AG08396 (cell line): ENCODE measurements around the gene CXorf66.
"Not testable (repeated sequence)": the region's sequence is repeated elsewhere in the genome, so short reads cannot be mapped to it uniquely, and the experiment has no call there.

ENCODE experiments used
- DNase-seq: peaks from one replicate; pipeline ENCODE4 v3.0.0; 2012; ENCODE audit warnings: low spot score, mixed read lengths

The CXorf66 gene

DNA sequence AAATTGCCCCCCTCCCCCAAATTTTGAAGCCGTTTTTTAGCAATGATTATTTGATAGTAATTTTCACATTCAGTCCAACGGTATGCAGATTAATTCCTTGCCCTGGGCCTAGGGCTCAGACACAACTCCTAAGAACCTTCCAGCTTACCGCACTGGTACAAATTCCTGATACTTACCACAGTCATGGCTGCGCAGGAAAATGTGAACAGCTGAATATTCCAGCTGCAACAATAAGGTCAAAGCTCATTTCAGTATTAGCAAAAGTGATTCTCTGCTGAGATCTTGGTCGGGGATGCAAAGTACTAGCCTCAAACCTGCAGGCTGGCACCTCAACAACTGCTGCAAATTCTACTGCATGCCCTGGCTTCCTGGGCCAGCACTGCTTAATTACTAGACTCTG is 35.4 kb downstream of the CXorf66 start:
- DNase-seq: no peak

DNA sequence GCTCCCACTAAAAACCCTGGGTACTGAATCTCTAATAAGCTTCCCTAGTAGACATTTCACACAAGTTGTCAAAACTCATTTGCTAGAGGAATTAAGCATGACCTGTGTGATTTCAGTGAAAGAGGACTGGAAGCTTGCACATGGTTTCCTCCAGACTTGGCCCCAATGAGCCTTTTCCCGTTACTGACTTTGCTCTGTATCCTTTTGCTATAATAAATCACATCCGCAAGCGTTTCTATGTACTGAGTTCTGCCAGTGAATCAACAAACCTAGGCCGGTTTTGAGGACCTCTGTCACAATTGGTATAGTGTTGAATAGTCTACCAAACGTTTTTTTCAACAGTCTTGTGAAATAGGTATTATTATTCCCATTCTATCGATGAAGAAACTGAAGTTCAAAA is 40.6 kb downstream of the CXorf66 start:
- DNase-seq: no peak

DNA sequence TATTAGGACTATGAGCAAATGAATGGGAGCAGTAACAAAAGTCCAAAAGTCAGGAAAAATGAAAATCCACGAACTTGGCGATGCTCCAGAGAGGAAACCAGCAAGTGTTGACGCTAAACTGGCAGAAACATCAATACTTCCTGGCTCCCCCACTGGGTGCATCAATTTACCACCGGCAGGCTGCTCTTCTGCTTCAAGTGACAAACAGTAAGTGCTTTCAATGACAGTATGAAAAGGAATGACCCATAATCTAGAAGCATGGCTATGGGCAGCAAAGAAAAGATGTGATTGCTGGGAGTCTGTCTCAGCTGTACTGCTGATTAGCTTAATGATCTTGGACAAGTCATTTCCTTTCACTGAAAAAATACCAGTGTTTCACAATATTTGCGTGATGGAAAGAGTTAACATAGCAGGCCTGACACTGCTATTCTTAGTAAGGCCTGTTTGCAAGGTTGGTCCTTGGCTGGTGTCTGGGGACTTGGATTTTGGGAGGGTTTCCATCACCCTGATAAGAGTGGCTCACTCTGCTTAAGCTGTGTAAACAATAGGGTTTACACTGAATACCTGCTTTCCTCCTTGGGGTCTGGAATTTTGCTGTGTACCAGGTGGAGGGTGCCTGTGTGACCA is 41.1 kb downstream of the CXorf66 start:
- DNase-seq: no peak

DNA sequence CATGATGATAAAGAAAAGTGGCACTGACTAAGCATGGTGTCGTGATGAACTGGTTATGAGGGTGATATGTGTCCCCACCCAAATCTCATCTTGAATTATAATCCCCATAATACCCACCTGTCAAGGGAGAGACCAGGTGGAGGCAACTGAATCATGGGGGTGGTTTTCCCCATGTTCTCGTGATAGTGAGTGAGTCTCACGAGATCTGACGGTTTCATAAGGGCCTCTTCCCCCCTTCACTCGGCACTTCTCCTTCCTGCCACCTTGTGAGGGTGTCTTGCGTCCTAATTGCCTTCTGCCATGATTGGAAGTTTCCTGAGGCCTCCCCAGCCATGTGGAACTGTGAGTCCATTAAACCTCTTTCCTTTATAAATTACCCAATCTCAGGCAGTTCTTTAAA is 44.2 kb downstream of the CXorf66 start:
- not testable (repeated sequence) for DNase-seq

DNA sequence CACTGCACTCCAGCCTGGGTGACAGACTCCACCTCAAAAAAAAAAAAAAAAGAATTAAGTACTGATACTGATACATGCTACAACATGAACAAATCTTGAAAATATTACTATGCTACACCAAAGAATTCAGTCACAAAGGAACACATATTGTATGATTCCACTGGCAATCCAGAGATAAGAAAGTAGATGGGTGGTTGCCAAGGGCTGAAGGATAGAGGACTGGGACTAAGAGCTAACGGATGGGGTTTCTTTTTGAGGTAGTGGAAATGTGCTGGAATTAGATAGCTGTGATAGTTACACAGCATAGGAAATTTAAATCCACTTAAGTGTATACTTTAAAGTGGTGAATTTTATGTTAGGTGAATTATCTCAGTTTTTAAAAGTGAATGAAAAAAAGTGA is 45.0 kb downstream of the CXorf66 start:
- DNase-seq: no peak

DNA sequence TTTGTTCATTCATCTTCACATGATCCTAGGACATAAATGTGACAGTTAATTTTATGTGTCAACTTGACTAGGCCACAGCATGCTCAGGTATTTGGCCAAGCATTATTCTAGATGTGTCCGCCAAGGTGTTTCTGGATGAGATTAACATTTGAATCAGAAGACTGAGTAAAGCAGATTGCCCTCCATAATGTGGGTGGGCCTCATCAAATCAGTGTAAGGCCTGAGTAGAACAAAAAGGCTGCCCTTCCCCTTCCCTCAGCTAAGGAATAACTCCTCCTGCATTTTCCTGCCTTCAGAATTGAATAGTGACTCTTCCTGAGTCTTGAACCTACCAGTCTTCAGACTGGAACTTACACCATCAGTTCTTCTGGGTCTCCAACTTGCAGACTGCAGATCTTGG is 50.9 kb downstream of the CXorf66 start:
- DNase-seq: no peak

DNA sequence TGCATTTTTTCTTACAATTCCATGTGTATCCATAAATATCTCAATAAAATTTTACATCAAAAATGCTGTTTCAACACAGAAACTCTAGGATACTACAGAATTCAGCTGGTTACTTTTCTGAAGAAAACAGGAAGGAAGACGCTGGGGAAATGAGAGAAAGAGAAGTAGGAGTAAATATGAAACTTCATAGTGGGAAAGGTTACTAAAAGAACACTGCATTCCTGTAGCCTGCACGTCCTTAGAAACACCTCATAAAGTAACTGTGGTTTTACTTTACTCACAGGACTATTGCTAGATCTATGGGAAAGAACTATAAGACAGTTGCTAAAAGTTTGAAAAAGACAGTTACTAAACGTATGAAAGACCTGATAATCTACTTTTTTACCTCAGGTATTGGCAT is 55.6 kb downstream of the CXorf66 start:
- DNase-seq: no peak

DNA sequence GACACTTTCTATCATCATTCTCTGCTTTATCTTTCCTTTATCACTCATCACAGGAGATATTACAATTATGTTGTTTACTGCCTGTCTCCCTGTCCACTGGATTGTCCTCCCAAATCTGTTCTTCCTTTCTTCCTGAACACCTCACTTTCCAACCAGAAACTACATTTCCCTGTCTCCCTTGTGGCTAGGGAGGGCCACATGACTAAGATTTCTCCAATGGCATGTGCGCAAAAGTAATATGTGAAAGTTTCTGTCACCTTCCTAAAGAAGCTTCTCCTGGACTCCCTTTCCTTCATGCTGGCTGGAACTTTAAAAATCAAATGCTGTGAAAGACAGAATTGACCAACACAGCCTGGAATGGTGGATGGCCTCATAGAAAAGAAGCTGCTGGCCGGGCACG is 58.2 kb downstream of the CXorf66 start:
- DNase-seq: no peak

DNA sequence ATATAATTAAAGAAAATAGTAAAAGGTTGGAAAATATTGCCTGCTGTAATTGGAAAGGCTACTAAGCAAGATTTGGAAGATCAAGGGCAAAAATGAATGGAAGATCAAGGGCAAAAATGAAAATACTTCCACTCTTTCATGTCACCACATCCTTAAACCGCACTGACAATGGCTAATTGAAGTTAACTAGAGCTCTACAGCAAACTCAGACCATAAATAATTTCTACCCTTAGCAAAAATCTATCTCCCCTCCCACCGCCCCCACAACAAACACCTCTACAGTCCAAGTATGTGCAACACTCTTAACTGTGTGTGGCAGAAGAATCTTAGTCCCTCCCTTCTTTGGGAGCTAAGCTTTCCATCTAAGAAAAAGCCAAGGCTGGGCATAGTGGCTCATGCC is 59.6 kb downstream of the CXorf66 start:
- no peak for DNase-seq
